HG03066 (cell line): ENCODE data around the gene AGA.

Experiments
- ATAC-seq: cut with Tn5 transposase; IDR thresholded peaks from one replicate; pipeline ENCODE4 v1.9.1; 2021; ENCODE audit warnings: low read depth; ENCODE audit not compliant: unreplicated experiment

AGA gene

GRCh38 chr4:177391953-177392352 is 50.3 kb downstream of the AGA start:
- no peak for ATAC-seq

GRCh38 chr4:177391287-177391686 is 51.0 kb downstream of the AGA start:
- ATAC-seq, result no peak

- ATAC-seq, result no peak
Observed at GRCh38 chr4:177386278-177386815, 55.9 kb downstream of the AGA start.

GRCh38 chr4:177385576-177386277 is 56.5 kb downstream of the AGA start:
- ATAC-seq, result no peak

- ATAC-seq, result no peak
Observed at GRCh38 chr4:177384856-177385397, 57.3 kb downstream of the AGA start.

- ATAC-seq, result no peak
Observed at GRCh38 chr4:177381762-177382310, 60.4 kb downstream of the AGA start.
